CD14-positive monocyte (primary cell): ENCODE results near the gene SLC1A2. TPM values are rescaled to one million over a fixed set of nuclear protein-coding genes. Genes with fewer than 3 reads are reported as not detected.

Experiments used
- DNase-seq, 3 donors: peaks; one replicate each; pipeline ENCODE4 v3.0.0-alpha.2; 2011 to 2022
- H2AFZ ChIP-seq: 2 replicates; pipeline ENCODE4 v1.6.0; 2012; ENCODE audit warnings: mild to moderate bottlenecking, low read depth, low read length, inconsistent platforms; ENCODE audit not compliant: insufficient read depth, poor library complexity, severe bottlenecking
- H3K27ac ChIP-seq, 2 donors: 1 replicate in 1 of 2; 2 replicates in 1 of 2; pipeline ENCODE4 v1.5.1; 2012 to 2013; ENCODE audit warnings: low read length in 2 of 2, control low read depth in 1 of 2, inconsistent platforms in 1 of 2, low read depth in 1 of 2, mild to moderate bottlenecking in 1 of 2
- H3K27me3 ChIP-seq, 2 donors: one replicate each; pipeline versions ENCODE4 v1.6.0 to v1.6.1; 2011 to 2013; ENCODE audit warnings: low read length in 2 of 2; ENCODE audit not compliant: control insufficient read depth in 2 of 2, insufficient read depth in 2 of 2
- H3K36me3 ChIP-seq, 2 donors: replicated peaks in 1 of 2; 1 replicate in 1 of 2; 2 replicates in 1 of 2; pipeline versions ENCODE4 v1.5.1 to v1.6.1; 2012 to 2013; ENCODE audit warnings: low read length in 2 of 2, control low read depth in 1 of 2, inconsistent platforms in 1 of 2, mild to moderate bottlenecking in 1 of 2; ENCODE audit not compliant: insufficient read depth in 2 of 2, control insufficient read depth in 1 of 2
- H3K4me1 ChIP-seq, 2 donors: 1 replicate in 1 of 2; 2 replicates in 1 of 2; pipeline versions ENCODE4 v1.5.1 to v1.6.1; 2012 to 2013; ENCODE audit warnings: low read length in 2 of 2, control low read depth in 1 of 2, inconsistent platforms in 1 of 2, mild to moderate bottlenecking in 1 of 2, moderate library complexity in 1 of 2; ENCODE audit not compliant: insufficient read depth in 2 of 2, control insufficient read depth in 1 of 2
- H3K4me2 ChIP-seq: replicated peaks from 2 replicates; pipeline ENCODE3; 2012; ENCODE audit warnings: low read length, moderate library complexity, mild to moderate bottlenecking; ENCODE audit not compliant: poor library complexity, severe bottlenecking; ENCODE audit errors: extremely low read depth
- H3K4me3 ChIP-seq, 3 experiments: fragments of 200-600 bp in 1 of 3; sonication (generic) in 1 of 3; replicated peaks in 1 of 3; 1 replicate in 2 of 3; 2 replicates in 1 of 3; pipeline ENCODE4 v1.5.1; 2011 to 2013; ENCODE audit warnings: low read length in 3 of 3, mild to moderate bottlenecking in 3 of 3, control low read depth in 2 of 3, low read depth in 2 of 3, inconsistent platforms in 1 of 3, moderate library complexity in 1 of 3
- H3K79me2 ChIP-seq: 2 replicates; pipeline ENCODE4 v1.6.0; 2012; ENCODE audit warnings: mild to moderate bottlenecking, control low read depth, inconsistent platforms, low read length, moderate library complexity; ENCODE audit not compliant: insufficient read depth
- H3K9ac ChIP-seq: 2 replicates; pipeline ENCODE4 v1.6.0; 2017; ENCODE audit warnings: low read length, mild to moderate bottlenecking; ENCODE audit not compliant: insufficient read depth, poor library complexity, severe bottlenecking
- H3K9me3 ChIP-seq, 2 donors: replicated peaks in 1 of 2; 1 replicate in 1 of 2; 2 replicates in 1 of 2; pipeline versions ENCODE4 v1.5.1 to v1.6.1; 2012 to 2013; ENCODE audit warnings: low read length in 2 of 2, control low read depth in 1 of 2; ENCODE audit not compliant: control insufficient read depth in 1 of 2, insufficient read depth in 1 of 2
- H4K20me1 ChIP-seq: 2 replicates; pipeline ENCODE4 v1.6.0; 2012; ENCODE audit warnings: mild to moderate bottlenecking, low read length, control low read depth, moderate library complexity; ENCODE audit not compliant: insufficient read depth
- H3K27ac Mint-ChIP-seq, 7 donors: one replicate each; pipeline ENCODE4 v1.8.0; 2020; ENCODE audit warnings: mild to moderate bottlenecking in 7 of 7, mixed read lengths in 7 of 7, moderate library complexity in 6 of 7, inconsistent platforms in 2 of 7
- H3K27me3 Mint-ChIP-seq, 3 donors: one replicate each; pipeline ENCODE4 v1.8.0; 2021 to 2022; ENCODE audit warnings: low read depth in 3 of 3, mild to moderate bottlenecking in 3 of 3, mixed read lengths in 3 of 3, moderate library complexity in 3 of 3, inconsistent platforms in 1 of 3
- H3K36me3 Mint-ChIP-seq, 2 donors: one replicate each; pipeline ENCODE4 v1.8.0; 2020; ENCODE audit warnings: mixed read lengths in 2 of 2, inconsistent platforms in 1 of 2, mild to moderate bottlenecking in 1 of 2
- H3K4me1 Mint-ChIP-seq: one replicate; pipeline ENCODE4 v1.8.0; 2020; ENCODE audit warnings: mild to moderate bottlenecking, mixed read lengths
- H3K4me3 Mint-ChIP-seq, 2 donors: one replicate each; pipeline ENCODE4 v1.8.0; 2020; ENCODE audit warnings: mild to moderate bottlenecking in 2 of 2, mixed read lengths in 2 of 2, moderate library complexity in 1 of 2
- H3K9me3 Mint-ChIP-seq, 7 donors: one replicate each; pipeline ENCODE4 v1.8.0; 2020 to 2022; ENCODE audit warnings: mixed read lengths in 7 of 7, mild to moderate bottlenecking in 6 of 7, moderate library complexity in 6 of 7, inconsistent platforms in 2 of 7
- WGBS: methylation state at CpG from one replicate; pipeline ENCODE4 v1.1.5; 2013; ENCODE audit warnings: missing lambda C conversion rate; ENCODE audit not compliant: insufficient coverage; 5-methylcytosine and 5-hydroxymethylcytosine counted together
- intact Hi-C, 2 donors: fragments of 100-400 bp; cut with micrococcal nuclease; formaldehyde crosslinking; loops; one replicate each; pipeline versions ENCODE4 v1.15.0 to v1.15.1; 2023
- polyA plus RNA-seq, 3 donors: library from polyadenylated mRNA; depleted of rRNA in 1 of 3; unstranded in 2 of 3; stranded (reverse) in 1 of 3; fragments of 300-500 nt in 2 of 3; fragments of >200 nt in 1 of 3; fragmentation: Illumina TruSeq in 2 of 3; gene quantifications; 1 replicate in 2 of 3; 2 replicates in 1 of 3; pipeline ENCODE4 v1.2.3, GENCODE V29; 2012 to 2021
- TF ChIP-seq, protein P1 (sequence below): fragments of 200-600 bp; IDR thresholded peaks from one replicate; pipeline ENCODE4 v1.8.0; 2022; ENCODE audit warnings: antibody characterized with exemption, mild to moderate bottlenecking

Gene SLC1A2
- polyA plus RNA-seq, 3 donors: 0.07 TPM; not detected in 2

DNA sequence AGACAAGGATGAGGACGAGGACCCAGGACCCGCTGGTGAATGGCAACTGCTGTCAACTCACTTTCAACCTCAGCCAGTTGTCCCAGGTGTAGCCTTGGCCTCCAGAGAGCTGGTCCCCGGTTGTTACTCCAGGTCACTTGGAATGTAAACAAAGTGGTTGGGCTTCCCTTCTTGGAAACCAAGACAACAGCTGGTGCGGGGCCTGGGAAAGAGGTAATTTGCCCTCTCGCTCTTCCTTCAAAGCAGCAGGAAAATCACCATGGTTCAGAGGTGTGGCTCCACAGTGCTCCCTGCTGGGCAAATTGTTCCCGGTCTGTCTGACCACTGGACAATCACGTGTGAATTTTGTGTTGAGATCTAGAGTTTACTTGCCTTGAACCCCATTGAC, 15.0 kb downstream of the SLC1A2 start:
- Histone ChIP-seq H2AFZ (no peak overlapping the region), H3K9ac (no peak overlapping the region), H3K27ac (no peak overlapping the region), H3K4me1 (no peaks in the 10 kb centered on the region), H3K4me2 (no peak overlapping the region), H3K27me3 (peaks cover 2 to 6% of the 10 kb centered on the region in 2 donors), H3K9me3 (no peaks in the 10 kb centered on the region), H4K20me1 (no peaks in the 10 kb centered on the region), H3K36me3 (no peaks in the 10 kb centered on the region), H3K79me2 (no peaks in the 10 kb centered on the region), H3K4me3 (no peak overlapping the region)
- WGBS: 69% methylated on average over 5 of the region's 7 CpGs
- peak; percentile 23 to 49 (median 43) for DNase-seq
- Mint-ChIP-seq H3K4me1 (peaks cover 2% of the 10 kb centered on the region), H3K27me3 (peaks cover 2 to 3% (median 2%) of the 10 kb centered on the region in 3 donors), H3K27ac (no peak overlapping the region), H3K36me3 (no peaks in the 10 kb centered on the region), H3K9me3 (no peaks in the 10 kb centered on the region), H3K4me3 (peak overlapping the region in 1 of 2 donors; percentile 80)
- TF ChIP-seq, protein P1, sequence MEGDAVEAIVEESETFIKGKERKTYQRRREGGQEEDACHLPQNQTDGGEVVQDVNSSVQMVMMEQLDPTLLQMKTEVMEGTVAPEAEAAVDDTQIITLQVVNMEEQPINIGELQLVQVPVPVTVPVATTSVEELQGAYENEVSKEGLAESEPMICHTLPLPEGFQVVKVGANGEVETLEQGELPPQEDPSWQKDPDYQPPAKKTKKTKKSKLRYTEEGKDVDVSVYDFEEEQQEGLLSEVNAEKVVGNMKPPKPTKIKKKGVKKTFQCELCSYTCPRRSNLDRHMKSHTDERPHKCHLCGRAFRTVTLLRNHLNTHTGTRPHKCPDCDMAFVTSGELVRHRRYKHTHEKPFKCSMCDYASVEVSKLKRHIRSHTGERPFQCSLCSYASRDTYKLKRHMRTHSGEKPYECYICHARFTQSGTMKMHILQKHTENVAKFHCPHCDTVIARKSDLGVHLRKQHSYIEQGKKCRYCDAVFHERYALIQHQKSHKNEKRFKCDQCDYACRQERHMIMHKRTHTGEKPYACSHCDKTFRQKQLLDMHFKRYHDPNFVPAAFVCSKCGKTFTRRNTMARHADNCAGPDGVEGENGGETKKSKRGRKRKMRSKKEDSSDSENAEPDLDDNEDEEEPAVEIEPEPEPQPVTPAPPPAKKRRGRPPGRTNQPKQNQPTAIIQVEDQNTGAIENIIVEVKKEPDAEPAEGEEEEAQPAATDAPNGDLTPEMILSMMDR: peak; percentile 75
- intact Hi-C loops: loop anchor here in 1 of 2 donors (10.0 kb wide), 1 partner anchor 820 kb away; no protein-coding TSS in a partner anchor

DNA sequence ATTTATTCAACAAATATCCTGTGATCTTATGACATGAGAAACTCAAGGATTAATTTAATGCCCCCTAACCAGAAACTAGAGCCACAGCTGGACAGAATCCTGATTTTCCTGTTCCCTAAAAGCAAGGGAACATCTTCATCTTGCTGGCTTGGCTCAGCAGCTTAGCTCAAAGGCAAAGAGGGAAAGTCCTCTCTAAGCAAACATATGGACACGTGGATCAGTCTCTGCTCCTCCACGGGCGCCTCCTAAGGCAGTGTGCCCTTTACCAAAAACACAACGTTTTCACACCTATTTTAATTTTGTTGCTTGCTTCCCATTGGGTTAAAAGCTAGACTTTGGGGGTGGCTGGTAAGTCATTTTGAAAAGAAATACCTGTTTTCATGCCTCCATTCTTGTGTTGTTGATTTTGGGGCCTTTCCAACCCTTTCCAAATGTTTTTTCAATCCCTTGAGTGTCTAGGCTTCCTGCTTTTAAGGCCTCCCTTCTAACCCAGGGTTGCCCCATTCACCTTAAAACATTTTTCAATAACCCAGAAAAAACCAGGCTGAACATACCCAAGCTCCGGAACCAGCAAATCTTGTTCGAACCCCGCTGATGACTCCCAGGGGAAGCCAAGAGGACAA, 15.5 kb downstream of the SLC1A2 start:
- WGBS: 100% methylated on average over 3 of the region's 7 CpGs
- no peak overlapping the region for H3K27ac ChIP-seq
- no peaks in the 10 kb centered on the region for H4K20me1 ChIP-seq
- H3K79me2 ChIP-seq: no peaks in the 10 kb centered on the region
- H3K36me3 ChIP-seq: no peaks in the 10 kb centered on the region
- no peaks in the 10 kb centered on the region for H3K9me3 ChIP-seq
- H2AFZ ChIP-seq: no peak overlapping the region
- no peaks in the 10 kb centered on the region for H3K36me3 Mint-ChIP-seq
- peaks cover 2 to 7% (median 2%) of the 10 kb centered on the region in 3 donors for H3K27me3 Mint-ChIP-seq
- no peaks in the 10 kb centered on the region for H3K9me3 Mint-ChIP-seq
- H3K27me3 ChIP-seq: peaks cover 2 to 8% of the 10 kb centered on the region in 2 donors
- no peak overlapping the region for H3K9ac ChIP-seq
- no peak overlapping the region for H3K4me3 Mint-ChIP-seq
- peaks cover 2% of the 10 kb centered on the region for H3K4me1 Mint-ChIP-seq
- intact Hi-C loops: loop anchor here in 1 of 2 donors (10.0 kb wide), 1 partner anchor 819 kb away; no protein-coding TSS in a partner anchor
- H3K27ac Mint-ChIP-seq: no peak overlapping the region
- H3K4me3 ChIP-seq: no peak overlapping the region
- H3K4me2 ChIP-seq: no peak overlapping the region
- TF ChIP-seq, protein P1: no peak
- no peak for DNase-seq
- no peaks in the 10 kb centered on the region for H3K4me1 ChIP-seq
